HFFc6 (cell line): Measurements from ENCODE around the gene LBHD2. TPM values are rescaled to one million over a fixed set of nuclear protein-coding genes. Genes with fewer than 3 reads are reported as not detected.

Experiments used
- DNase-seq: peaks from one replicate; pipeline ENCODE4 v3.0.0-alpha.2; 2018
- H3K27ac Mint-ChIP-seq: 2 replicates; pipeline ENCODE4 v1.8.0; 2020; ENCODE audit warnings: mild to moderate bottlenecking, mixed read lengths
- H3K27me3 Mint-ChIP-seq: 2 replicates; pipeline ENCODE4 v1.8.0; 2021; ENCODE audit warnings: mild to moderate bottlenecking, moderate library complexity, mixed read lengths; ENCODE audit not compliant: insufficient read depth
- H3K36me3 Mint-ChIP-seq: 2 replicates; pipeline ENCODE4 v1.8.0; 2021; ENCODE audit warnings: low read depth, mixed read lengths
- H3K4me1 Mint-ChIP-seq: 2 replicates; pipeline ENCODE4 v1.8.0; 2020; ENCODE audit warnings: low read depth, mixed read lengths
- H3K4me3 Mint-ChIP-seq: 2 replicates; pipeline ENCODE4 v1.8.0; 2020; ENCODE audit warnings: mild to moderate bottlenecking, moderate library complexity, mixed read lengths
- H3K9me3 Mint-ChIP-seq: 2 replicates; pipeline ENCODE4 v1.8.0; 2020; ENCODE audit warnings: mild to moderate bottlenecking, mixed read lengths
- total RNA-seq, 6 experiments: library from RNA; stranded (reverse); fragmentation: NEBNext Ultra II Directional; extraction: Animal tissue kit (Norgen Biotek cat#: 25700); gene quantifications; 2 replicates in 1 of 6; 3 replicates in 5 of 6; pipeline ENCODE4 v1.2.3, GENCODE V29; 2021
- TF ChIP-seq, protein P1 (sequence below): fragments of 200-600 bp; sonication (generic); IDR thresholded peaks from 2 replicates; pipeline ENCODE4 v1.5.0; 2021; ENCODE audit warnings: antibody characterized with exemption, mild to moderate bottlenecking

Gene LBHD2
- total RNA-seq, 6 experiments from 2014 or later = not detected

DNA sequence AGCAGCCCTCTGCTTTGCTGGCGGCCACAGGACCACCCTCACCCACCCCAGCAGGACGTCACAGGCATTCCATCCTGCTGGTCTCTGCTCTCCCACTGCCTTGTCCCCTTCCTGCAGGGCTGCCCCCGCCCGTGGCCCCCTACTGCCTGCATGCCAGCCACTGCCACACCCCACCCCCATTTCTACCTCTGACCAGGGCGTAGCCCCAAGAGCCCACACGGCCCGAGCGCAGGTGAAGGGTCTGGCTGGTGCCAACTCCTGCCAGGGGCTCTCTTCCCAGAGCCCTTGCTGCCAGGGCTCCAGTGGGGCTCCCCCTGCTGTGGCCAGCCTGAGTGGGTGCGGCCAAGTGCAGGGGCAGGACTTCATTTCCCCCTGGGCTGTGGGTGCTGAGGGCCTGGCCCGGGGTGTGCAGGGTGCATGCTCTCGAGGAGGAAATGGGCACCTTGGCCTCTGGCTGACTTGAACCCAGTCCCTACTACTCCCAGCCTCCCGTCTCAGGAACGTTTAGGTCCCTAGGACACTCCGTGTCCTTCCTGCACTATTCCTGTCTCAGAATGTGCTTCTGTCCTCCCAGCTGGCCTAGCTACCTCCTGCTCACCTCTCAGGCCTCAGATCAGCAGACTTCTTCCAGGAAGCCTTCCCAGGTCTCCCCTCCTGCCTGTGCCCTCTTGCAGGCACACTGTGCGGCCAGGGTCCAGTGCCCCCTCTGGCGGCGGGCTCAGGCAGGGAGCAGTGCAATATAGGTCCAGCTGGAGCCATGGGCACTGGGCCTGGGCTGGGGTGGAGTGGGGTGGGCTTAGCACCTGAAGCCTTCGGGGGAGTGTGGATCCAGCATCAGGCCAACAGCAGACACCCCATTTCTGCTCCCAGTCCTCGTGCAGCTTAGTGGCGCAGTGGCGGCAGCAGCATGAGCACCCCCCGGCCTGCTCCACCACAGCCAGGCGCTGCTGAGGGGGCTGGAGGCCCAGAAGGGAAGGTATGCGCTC lies 1.4 kb downstream of the LBHD2 start:
- Mint-ChIP-seq H3K36me3 (no peaks in the 10 kb centered on the region), H3K4me3 (no peak overlapping the region), H3K9me3 (no peaks in the 10 kb centered on the region), H3K27ac (no peak overlapping the region), H3K27me3 (peaks cover 12% of the 10 kb centered on the region), H3K4me1 (no peaks in the 10 kb centered on the region)
- no peak for DNase-seq
- TF ChIP-seq, protein P1, sequence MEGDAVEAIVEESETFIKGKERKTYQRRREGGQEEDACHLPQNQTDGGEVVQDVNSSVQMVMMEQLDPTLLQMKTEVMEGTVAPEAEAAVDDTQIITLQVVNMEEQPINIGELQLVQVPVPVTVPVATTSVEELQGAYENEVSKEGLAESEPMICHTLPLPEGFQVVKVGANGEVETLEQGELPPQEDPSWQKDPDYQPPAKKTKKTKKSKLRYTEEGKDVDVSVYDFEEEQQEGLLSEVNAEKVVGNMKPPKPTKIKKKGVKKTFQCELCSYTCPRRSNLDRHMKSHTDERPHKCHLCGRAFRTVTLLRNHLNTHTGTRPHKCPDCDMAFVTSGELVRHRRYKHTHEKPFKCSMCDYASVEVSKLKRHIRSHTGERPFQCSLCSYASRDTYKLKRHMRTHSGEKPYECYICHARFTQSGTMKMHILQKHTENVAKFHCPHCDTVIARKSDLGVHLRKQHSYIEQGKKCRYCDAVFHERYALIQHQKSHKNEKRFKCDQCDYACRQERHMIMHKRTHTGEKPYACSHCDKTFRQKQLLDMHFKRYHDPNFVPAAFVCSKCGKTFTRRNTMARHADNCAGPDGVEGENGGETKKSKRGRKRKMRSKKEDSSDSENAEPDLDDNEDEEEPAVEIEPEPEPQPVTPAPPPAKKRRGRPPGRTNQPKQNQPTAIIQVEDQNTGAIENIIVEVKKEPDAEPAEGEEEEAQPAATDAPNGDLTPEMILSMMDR = no peak

DNA sequence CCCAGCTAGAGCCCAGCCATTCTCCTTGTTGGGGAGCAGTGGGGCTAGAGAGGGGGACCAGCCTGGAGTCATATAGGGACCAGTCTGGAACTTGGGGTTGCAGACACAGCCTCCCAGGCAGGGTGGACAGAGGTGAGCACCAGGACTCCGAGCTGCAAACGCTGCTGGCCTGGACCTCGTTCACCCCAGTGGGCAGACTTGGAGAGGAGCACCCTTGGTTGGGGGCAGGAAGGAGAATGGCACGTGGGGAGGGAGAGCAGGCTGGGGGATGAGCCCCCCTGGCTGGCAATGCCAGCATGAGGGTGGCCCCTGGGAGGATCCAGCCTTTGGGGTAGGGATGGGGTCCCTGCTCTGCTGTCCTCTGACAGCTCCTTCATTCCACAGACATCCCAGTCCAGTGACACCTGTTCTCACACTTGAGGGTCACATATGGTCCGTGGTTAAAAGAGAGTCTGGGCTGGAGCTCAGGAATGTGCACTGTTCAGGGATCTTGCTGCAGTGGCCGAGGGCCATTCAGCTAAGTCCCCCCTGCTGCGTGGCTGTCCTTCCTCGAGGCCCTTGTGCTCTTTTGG lies 2.8 kb downstream of the LBHD2 start:
- H3K27me3 Mint-ChIP-seq = peaks cover 14% of the 10 kb centered on the region
- TF ChIP-seq, protein P1 = no peak
- no peaks in the 10 kb centered on the region for H3K36me3 Mint-ChIP-seq
- H3K4me1 Mint-ChIP-seq = no peaks in the 10 kb centered on the region
- DNase-seq = no peak
- H3K4me3 Mint-ChIP-seq = no peak overlapping the region
- no peaks in the 10 kb centered on the region for H3K9me3 Mint-ChIP-seq
- H3K27ac Mint-ChIP-seq = no peak overlapping the region

DNA sequence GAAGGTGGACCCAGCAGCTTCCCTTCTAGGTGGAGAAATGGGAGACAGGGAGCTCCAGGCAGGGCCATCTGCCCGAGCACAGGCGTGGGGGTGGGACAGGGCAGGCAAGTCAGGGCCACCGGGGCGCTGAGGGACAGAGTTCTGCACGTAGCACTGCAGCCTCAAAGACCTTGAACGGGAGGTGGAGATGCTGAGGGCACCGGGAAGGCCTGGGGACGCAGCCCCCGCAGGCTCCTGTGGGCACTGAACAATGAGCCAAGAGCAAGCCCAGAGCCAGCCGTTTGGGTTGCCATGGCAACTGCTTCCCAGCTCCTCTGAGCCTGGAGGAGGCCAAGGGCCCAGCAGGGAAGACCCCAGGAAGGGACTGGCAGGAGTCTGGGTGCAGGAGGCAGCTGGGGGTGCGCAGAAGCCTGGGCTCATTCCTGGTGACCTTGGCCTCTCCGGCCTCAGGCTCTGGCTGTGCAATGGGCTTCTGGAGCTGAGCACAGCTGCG lies 3.4 kb downstream of the LBHD2 start:
- no peak for DNase-seq
- Mint-ChIP-seq H3K4me1 (no peaks in the 10 kb centered on the region), H3K9me3 (no peaks in the 10 kb centered on the region), H3K27me3 (peaks cover 14% of the 10 kb centered on the region), H3K36me3 (no peaks in the 10 kb centered on the region), H3K27ac (no peak overlapping the region), H3K4me3 (no peak overlapping the region)
- TF ChIP-seq, protein P1 = no peak

DNA sequence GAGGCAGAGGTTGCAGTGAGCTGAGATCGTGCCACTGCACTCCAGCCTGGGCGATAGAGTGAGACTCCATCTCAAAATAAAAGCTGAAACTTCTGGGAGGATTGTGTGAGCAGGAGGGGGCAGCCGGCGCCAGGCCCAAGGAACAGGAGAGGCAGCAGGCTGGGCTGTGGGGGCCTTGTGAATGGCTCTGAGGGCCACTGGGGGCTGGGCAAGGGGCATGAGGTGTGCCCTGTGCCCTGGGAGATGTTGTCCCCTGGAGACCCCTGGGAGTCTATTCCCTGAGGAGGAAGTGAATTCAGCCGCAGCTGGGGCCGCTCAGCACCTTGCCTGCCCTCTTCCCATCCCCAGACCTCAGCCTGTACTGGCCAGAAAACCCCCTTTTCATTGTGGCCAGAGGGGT lies 4.9 kb downstream of the LBHD2 start:
- TF ChIP-seq, protein P1 = no peak
- Mint-ChIP-seq H3K9me3 (no peaks in the 10 kb centered on the region), H3K36me3 (no peaks in the 10 kb centered on the region), H3K27ac (no peak overlapping the region), H3K27me3 (peaks cover 14% of the 10 kb centered on the region), H3K4me3 (no peak overlapping the region), H3K4me1 (no peaks in the 10 kb centered on the region)
- no peak for DNase-seq

DNA sequence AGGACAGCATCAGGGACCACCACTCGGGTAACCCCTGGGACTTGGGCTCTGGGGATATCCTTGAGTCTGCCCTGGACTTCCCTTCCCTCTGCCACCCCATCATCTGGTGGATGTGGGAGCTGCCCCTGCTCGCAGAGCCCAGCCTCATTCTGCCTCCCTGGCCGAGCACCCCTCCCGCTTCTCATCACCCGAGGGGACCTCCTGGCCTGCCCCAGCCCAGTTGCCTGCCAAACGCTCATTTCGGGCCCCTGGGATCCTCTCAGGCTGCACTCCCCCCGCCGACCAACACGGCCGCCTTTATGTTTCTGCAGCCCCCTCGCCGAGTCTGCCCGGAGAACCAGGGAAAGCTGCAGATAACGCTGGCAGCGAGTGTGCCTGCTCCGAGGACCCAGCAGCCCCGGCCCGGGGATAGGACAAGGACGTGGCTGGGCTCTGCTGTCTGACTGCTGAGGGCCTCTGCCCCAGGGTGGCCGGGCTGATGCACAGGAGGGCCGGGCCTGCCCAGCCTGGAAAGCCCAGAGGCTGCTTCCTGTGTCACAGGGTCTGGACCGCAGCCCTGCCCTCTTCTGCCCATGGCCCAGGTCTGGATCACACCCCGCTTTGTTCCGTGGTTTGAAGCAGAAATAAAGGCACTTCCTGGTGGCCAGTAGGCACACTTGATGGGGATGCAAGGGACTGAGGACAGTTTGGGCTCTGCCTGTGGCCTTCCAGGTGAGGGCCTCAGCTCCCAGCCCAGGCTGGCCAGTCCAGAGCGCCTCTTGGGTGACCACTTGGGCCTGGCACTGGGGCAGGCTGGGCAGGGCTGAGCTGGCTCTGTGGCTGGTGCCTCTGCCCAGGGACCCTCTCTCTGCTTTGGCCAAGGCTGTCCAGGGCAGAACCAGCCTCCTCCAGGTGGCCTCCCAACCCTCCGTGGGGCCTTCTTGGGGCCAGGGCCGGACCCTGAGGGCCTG lies 5.7 kb downstream of the LBHD2 start:
- H3K4me3 Mint-ChIP-seq = no peak overlapping the region
- H3K36me3 Mint-ChIP-seq = no peaks in the 10 kb centered on the region
- no peak overlapping the region for H3K27ac Mint-ChIP-seq
- no peaks in the 10 kb centered on the region for H3K9me3 Mint-ChIP-seq
- peaks cover 10% of the 10 kb centered on the region for H3K27me3 Mint-ChIP-seq
- TF ChIP-seq, protein P1 = no peak
- DNase-seq = no peak
- no peaks in the 10 kb centered on the region for H3K4me1 Mint-ChIP-seq
